HFF-Myc (cell line): ENCODE data around the gene NR1I2.
A peak's percentile ranks its signal among the peaks of the same experiment; 100 is the strongest.

Experiments used
- DNase-seq: peaks from one replicate; pipeline ENCODE4 v3.0.0-alpha.2; 2011; ENCODE audit warnings: low read depth; ENCODE audit errors: extremely low read depth
- H3K4me3 ChIP-seq: replicated peaks from 2 replicates; pipeline ENCODE4 v1.5.1; 2011; ENCODE audit warnings: low read depth, mild to moderate bottlenecking, control low read depth, low read length
- TF ChIP-seq, protein P1 (sequence below): IDR thresholded peaks from 2 replicates; pipeline ENCODE4 v1.5.1; 2012; ENCODE audit warnings: mild to moderate bottlenecking, low read depth, low read length, control low read depth; ENCODE audit errors: missing control alignments

The NR1I2 gene

GRCh38 chr3:119826711-119827608 is 45.1 kb downstream of the NR1I2 start:
- no peak overlapping the region for H3K4me3 ChIP-seq
- DNase-seq, result no peak
- TF ChIP-seq, protein P1, sequence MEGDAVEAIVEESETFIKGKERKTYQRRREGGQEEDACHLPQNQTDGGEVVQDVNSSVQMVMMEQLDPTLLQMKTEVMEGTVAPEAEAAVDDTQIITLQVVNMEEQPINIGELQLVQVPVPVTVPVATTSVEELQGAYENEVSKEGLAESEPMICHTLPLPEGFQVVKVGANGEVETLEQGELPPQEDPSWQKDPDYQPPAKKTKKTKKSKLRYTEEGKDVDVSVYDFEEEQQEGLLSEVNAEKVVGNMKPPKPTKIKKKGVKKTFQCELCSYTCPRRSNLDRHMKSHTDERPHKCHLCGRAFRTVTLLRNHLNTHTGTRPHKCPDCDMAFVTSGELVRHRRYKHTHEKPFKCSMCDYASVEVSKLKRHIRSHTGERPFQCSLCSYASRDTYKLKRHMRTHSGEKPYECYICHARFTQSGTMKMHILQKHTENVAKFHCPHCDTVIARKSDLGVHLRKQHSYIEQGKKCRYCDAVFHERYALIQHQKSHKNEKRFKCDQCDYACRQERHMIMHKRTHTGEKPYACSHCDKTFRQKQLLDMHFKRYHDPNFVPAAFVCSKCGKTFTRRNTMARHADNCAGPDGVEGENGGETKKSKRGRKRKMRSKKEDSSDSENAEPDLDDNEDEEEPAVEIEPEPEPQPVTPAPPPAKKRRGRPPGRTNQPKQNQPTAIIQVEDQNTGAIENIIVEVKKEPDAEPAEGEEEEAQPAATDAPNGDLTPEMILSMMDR, result no peak

- TF ChIP-seq, protein P1, result no peak
- no peak for DNase-seq
- H3K4me3 ChIP-seq, result no peak overlapping the region
Observed at GRCh38 chr3:119829420-119829819, 47.5 kb downstream of the NR1I2 start.

GRCh38 chr3:119831022-119831421 is 49.1 kb downstream of the NR1I2 start:
- DNase-seq, result no peak
- TF ChIP-seq, protein P1, result peak; percentile 7
- no peak overlapping the region for H3K4me3 ChIP-seq

DNA sequence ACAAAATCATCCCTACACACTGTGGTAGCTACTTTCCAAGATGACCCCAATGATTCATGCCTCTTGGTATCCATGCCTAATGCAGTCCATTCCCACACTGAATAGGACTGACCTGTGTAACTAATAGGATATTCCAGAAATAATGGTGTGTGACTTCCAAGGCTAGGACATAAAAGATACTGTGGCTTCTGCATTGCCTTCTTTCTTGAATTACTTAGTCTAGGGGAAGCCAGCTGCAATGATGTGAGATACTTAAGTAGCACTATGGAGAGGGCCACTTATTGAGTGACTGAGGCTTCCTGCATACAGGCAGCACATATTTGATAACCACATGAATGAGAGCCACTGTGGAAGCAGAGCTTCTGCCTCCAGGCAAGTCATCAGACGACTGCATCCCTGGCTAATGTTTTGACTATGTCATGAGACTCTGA is 50.1 kb downstream of the NR1I2 start:
- no peak for DNase-seq

DNA sequence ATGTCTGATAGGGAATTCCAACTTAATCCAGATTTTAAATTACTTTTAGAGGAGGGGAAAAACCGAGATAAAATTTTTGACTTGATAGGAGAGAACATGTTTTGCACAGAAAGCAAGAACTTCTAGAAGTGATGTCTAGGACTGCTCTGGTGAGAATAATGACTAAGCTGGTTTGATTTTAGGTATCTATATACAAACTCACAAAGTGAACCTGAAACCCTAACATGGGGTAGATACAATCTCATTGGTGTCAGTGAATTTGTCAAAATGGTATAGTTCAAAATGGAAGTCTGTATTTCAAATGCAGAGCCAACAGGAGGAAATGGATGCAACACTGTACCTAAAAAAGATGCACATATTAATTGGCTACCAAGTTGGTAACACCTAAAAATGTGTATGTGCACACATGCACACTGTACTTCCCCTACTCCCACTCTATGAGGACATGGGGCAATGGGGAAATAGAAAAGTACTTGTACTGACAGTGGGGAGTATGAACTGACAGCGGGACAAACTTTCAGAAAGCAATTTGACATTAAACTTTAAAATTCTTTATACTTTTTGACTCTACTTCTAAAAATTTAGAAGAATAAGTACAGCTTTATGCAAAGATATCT is 53.0 kb downstream of the NR1I2 start:
- TF ChIP-seq, protein P1, result no peak
- H3K4me3 ChIP-seq, result no peak overlapping the region
- no peak for DNase-seq

More for the DNA sequence above, 50.1 kb downstream of the NR1I2 start:
- TF ChIP-seq, protein P1, result no peak
- H3K4me3 ChIP-seq, result no peak overlapping the region

- no peak for DNase-seq
- no peak overlapping the region for H3K4me3 ChIP-seq
- TF ChIP-seq, protein P1, result no peak
Observed at GRCh38 chr3:119835556-119835955, 53.7 kb downstream of the NR1I2 start.
